ENCODE results near the gene POC5.
"Not testable (repeated sequence)": the region's sequence is repeated elsewhere in the genome, so short reads cannot be mapped to it uniquely, and the experiment has no call there.

The POC5 gene

GRCh38 chr5:75727931-75728330 lies 10.7 kb upstream of the POC5 start:
- no peak overlapping the region for H3K4me3 ChIP-seq (ENCODE audit: insufficient read depth in 1 of 2, low read depth in 1 of 2, low read length in 2 of 2)
- H3K79me1 ChIP-seq (replicated peaks; ENCODE audit: low read length, poor library complexity, severe bottlenecking) = no peaks in the 10 kb centered on the region
- H3K4ac ChIP-seq (ENCODE audit: low read depth in 1 of 2, low read length in 2 of 2) = no peak overlapping the region
- H2AK5ac ChIP-seq (ENCODE audit: low read length, severe bottlenecking) = no peak overlapping the region
- no peak overlapping the region for H3K23ac ChIP-seq (ENCODE audit: low read length in 2 of 2)
- 61% methylated on average over 2 of the region's 2 CpGs for WGBS
- no peak overlapping the region for H2BK15ac ChIP-seq (ENCODE audit: low read depth, poor library complexity, severe bottlenecking)
- H2BK12ac ChIP-seq (ENCODE audit: low read length in 2 of 2) = no peak overlapping the region
- no peak overlapping the region for H3K4me2 ChIP-seq (ENCODE audit: low read length, poor library complexity, severe bottlenecking)
- no peak overlapping the region for H2AFZ ChIP-seq (ENCODE audit: low read depth, low read length)
- H3K9me3 ChIP-seq (ENCODE audit: control insufficient read depth, low read length) = no peaks in the 10 kb centered on the region
- H3K36me3 ChIP-seq (ENCODE audit: control insufficient read depth in 1 of 2, insufficient read depth in 2 of 2, low read depth in 1 of 2, low read length in 2 of 2) = no peaks in the 10 kb centered on the region
- H4K8ac ChIP-seq (ENCODE audit: low read length) = no peak overlapping the region
- no peak overlapping the region for H3K14ac ChIP-seq (ENCODE audit: low read length in 2 of 2)
- H3K4me1 ChIP-seq (ENCODE audit: control insufficient read depth, insufficient read depth, low read depth, low read length) = no peaks in the 10 kb centered on the region
- no peak overlapping the region for H3K27ac ChIP-seq (ENCODE audit: low read length, poor library complexity, severe bottlenecking)
- peaks cover 0 to 4% of the 10 kb centered on the region in 2 experiments for H3K27me3 ChIP-seq (ENCODE audit: control insufficient read depth in 1 of 2, insufficient read depth in 1 of 2, low read length in 2 of 2)
- H2BK5ac ChIP-seq (ENCODE audit: low read depth, low read length, poor library complexity, severe bottlenecking) = no peak overlapping the region
- H3K9ac ChIP-seq (ENCODE audit: low read length) = no peak overlapping the region
- DNase-seq = no peak
- H2BK120ac ChIP-seq (ENCODE audit: low read depth, low read length) = no peak overlapping the region
- no peak overlapping the region for H3K18ac ChIP-seq (ENCODE audit: low read depth in 1 of 2, low read length in 2 of 2)
- H4K91ac ChIP-seq (ENCODE audit: low read length) = no peak overlapping the region

GRCh38 chr5:75726224-75726623 lies 9.0 kb upstream of the POC5 start:
- not testable (repeated sequence) for H2BK120ac ChIP-seq (ENCODE audit: low read depth, low read length); H2BK5ac ChIP-seq (ENCODE audit: low read depth, low read length, poor library complexity, severe bottlenecking); H3K4ac ChIP-seq (ENCODE audit: low read depth in 1 of 2, low read length in 2 of 2); H2BK12ac ChIP-seq (ENCODE audit: low read length in 2 of 2); DNase-seq; H3K4me1 ChIP-seq (ENCODE audit: control insufficient read depth, insufficient read depth, low read depth, low read length); H2AK5ac ChIP-seq (ENCODE audit: low read length, severe bottlenecking); H3K4me2 ChIP-seq (ENCODE audit: low read length, poor library complexity, severe bottlenecking); H4K91ac ChIP-seq (ENCODE audit: low read length); H2AFZ ChIP-seq (ENCODE audit: low read depth, low read length); H3K4me3 ChIP-seq (ENCODE audit: insufficient read depth in 1 of 2, low read depth in 1 of 2, low read length in 2 of 2); H2BK15ac ChIP-seq (ENCODE audit: low read depth, poor library complexity, severe bottlenecking); H3K36me3 ChIP-seq (ENCODE audit: control insufficient read depth in 1 of 2, insufficient read depth in 2 of 2, low read depth in 1 of 2, low read length in 2 of 2); H3K9me3 ChIP-seq (ENCODE audit: control insufficient read depth, low read length); H3K18ac ChIP-seq (ENCODE audit: low read depth in 1 of 2, low read length in 2 of 2); H3K23ac ChIP-seq (ENCODE audit: low read length in 2 of 2); H3K14ac ChIP-seq (ENCODE audit: low read length in 2 of 2); H3K27me3 ChIP-seq (ENCODE audit: control insufficient read depth in 1 of 2, insufficient read depth in 1 of 2, low read length in 2 of 2); H3K9ac ChIP-seq (ENCODE audit: low read length); H3K27ac ChIP-seq (ENCODE audit: low read length, poor library complexity, severe bottlenecking); H3K79me1 ChIP-seq (replicated peaks; ENCODE audit: low read length, poor library complexity, severe bottlenecking); H4K8ac ChIP-seq (ENCODE audit: low read length)

GRCh38 chr5:75723378-75723777 lies 6.1 kb upstream of the POC5 start:
- no peak overlapping the region for H3K18ac ChIP-seq (ENCODE audit: low read depth in 1 of 2, low read length in 2 of 2)
- H3K79me1 ChIP-seq (replicated peaks; ENCODE audit: low read length, poor library complexity, severe bottlenecking) = no peaks in the 10 kb centered on the region
- H3K14ac ChIP-seq (ENCODE audit: low read length in 2 of 2) = no peak overlapping the region
- no peak overlapping the region for H2AK5ac ChIP-seq (ENCODE audit: low read length, severe bottlenecking)
- H3K23ac ChIP-seq (ENCODE audit: low read length in 2 of 2) = no peak overlapping the region
- no peak overlapping the region for H3K27ac ChIP-seq (ENCODE audit: low read length, poor library complexity, severe bottlenecking)
- H2BK12ac ChIP-seq (ENCODE audit: low read length in 2 of 2) = no peak overlapping the region
- no peaks in the 10 kb centered on the region for H3K4me1 ChIP-seq (ENCODE audit: control insufficient read depth, insufficient read depth, low read depth, low read length)
- no peak overlapping the region for H3K4me3 ChIP-seq (ENCODE audit: insufficient read depth in 1 of 2, low read depth in 1 of 2, low read length in 2 of 2)
- H3K4ac ChIP-seq (ENCODE audit: low read depth in 1 of 2, low read length in 2 of 2) = no peak overlapping the region
- no peak overlapping the region for H2BK120ac ChIP-seq (ENCODE audit: low read depth, low read length)
- no CpG with 5 or more reads among the region's 1 CpG for WGBS
- H3K27me3 ChIP-seq (ENCODE audit: control insufficient read depth in 1 of 2, insufficient read depth in 1 of 2, low read length in 2 of 2) = peaks cover 3 to 10% of the 10 kb centered on the region in 2 experiments
- H3K4me2 ChIP-seq (ENCODE audit: low read length, poor library complexity, severe bottlenecking) = no peak overlapping the region
- H2AFZ ChIP-seq (ENCODE audit: low read depth, low read length) = no peak overlapping the region
- no peak for DNase-seq
- no peak overlapping the region for H2BK15ac ChIP-seq (ENCODE audit: low read depth, poor library complexity, severe bottlenecking)
- no peaks in the 10 kb centered on the region for H3K9me3 ChIP-seq (ENCODE audit: control insufficient read depth, low read length)
- H3K9ac ChIP-seq (ENCODE audit: low read length) = no peak overlapping the region
- no peaks in the 10 kb centered on the region for H3K36me3 ChIP-seq (ENCODE audit: control insufficient read depth in 1 of 2, insufficient read depth in 2 of 2, low read depth in 1 of 2, low read length in 2 of 2)
- H4K91ac ChIP-seq (ENCODE audit: low read length) = no peak overlapping the region
- no peak overlapping the region for H2BK5ac ChIP-seq (ENCODE audit: low read depth, low read length, poor library complexity, severe bottlenecking)
- no peak overlapping the region for H4K8ac ChIP-seq (ENCODE audit: low read length)

GRCh38 chr5:75721573-75721972 lies 4.3 kb upstream of the POC5 start:
- Histone ChIP-seq H3K9me3 (ENCODE audit: control insufficient read depth, low read length) (no peaks in the 10 kb centered on the region), H2BK120ac (ENCODE audit: low read depth, low read length) (no peak overlapping the region), H3K4ac (ENCODE audit: low read depth in 1 of 2, low read length in 2 of 2) (no peak overlapping the region), H3K4me3 (ENCODE audit: insufficient read depth in 1 of 2, low read depth in 1 of 2, low read length in 2 of 2) (no peak overlapping the region), H4K8ac (ENCODE audit: low read length) (no peak overlapping the region), H2BK5ac (ENCODE audit: low read depth, low read length, poor library complexity, severe bottlenecking) (no peak overlapping the region), H3K27ac (ENCODE audit: low read length, poor library complexity, severe bottlenecking) (no peak overlapping the region), H2BK15ac (ENCODE audit: low read depth, poor library complexity, severe bottlenecking) (no peak overlapping the region), H3K36me3 (ENCODE audit: control insufficient read depth in 1 of 2, insufficient read depth in 2 of 2, low read depth in 1 of 2, low read length in 2 of 2) (no peaks in the 10 kb centered on the region), H2AK5ac (ENCODE audit: low read length, severe bottlenecking) (no peak overlapping the region), H3K4me2 (ENCODE audit: low read length, poor library complexity, severe bottlenecking) (no peak overlapping the region), H4K91ac (ENCODE audit: low read length) (no peak overlapping the region), H3K23ac (ENCODE audit: low read length in 2 of 2) (no peak overlapping the region), H3K27me3 (ENCODE audit: control insufficient read depth in 1 of 2, insufficient read depth in 1 of 2, low read length in 2 of 2) (peaks cover 3 to 10% of the 10 kb centered on the region in 2 experiments), H3K79me1 (replicated peaks; ENCODE audit: low read length, poor library complexity, severe bottlenecking) (no peaks in the 10 kb centered on the region), H2AFZ (ENCODE audit: low read depth, low read length) (no peak overlapping the region), H3K9ac (ENCODE audit: low read length) (no peak overlapping the region), H3K14ac (ENCODE audit: low read length in 2 of 2) (no peak overlapping the region), H3K4me1 (ENCODE audit: control insufficient read depth, insufficient read depth, low read depth, low read length) (peaks cover 2% of the 10 kb centered on the region), H3K18ac (ENCODE audit: low read depth in 1 of 2, low read length in 2 of 2) (no peak overlapping the region), H2BK12ac (ENCODE audit: low read length in 2 of 2) (no peak overlapping the region)
- no peak for DNase-seq
- 100% methylated on average over 1 of the region's 1 CpG for WGBS

All from mesenchymal stem cell (in vitro differentiated cells and primary cell).